GM19043 (cell line): Measurements from ENCODE around the gene DYNLRB2.

Experiments
- ATAC-seq: cut with Tn5 transposase; IDR thresholded peaks from one replicate; pipeline ENCODE4 v1.9.1; 2021; ENCODE audit warnings: low read depth; ENCODE audit not compliant: unreplicated experiment

Gene DYNLRB2

GRCh38 chr16:80547145-80547544, 6.4 kb downstream of the DYNLRB2 start:
- no peak for ATAC-seq

GRCh38 chr16:80552277-80552676, 11.5 kb downstream of the DYNLRB2 start:
- no peak for ATAC-seq

- ATAC-seq, result no peak
Measured at GRCh38 chr16:80554033-80554432, 13.2 kb downstream of the DYNLRB2 start.

GRCh38 chr16:80556481-80556880, 15.7 kb downstream of the DYNLRB2 start:
- no peak for ATAC-seq

- ATAC-seq, result no peak
Measured at GRCh38 chr16:80557037-80557436, 16.2 kb downstream of the DYNLRB2 start.

- ATAC-seq, result no peak
Measured at GRCh38 chr16:80559369-80559768, 18.6 kb downstream of the DYNLRB2 start.

- ATAC-seq, result no peak
Measured at GRCh38 chr16:80563066-80563465, 22.3 kb downstream of the DYNLRB2 start.

- ATAC-seq, result no peak
Measured at GRCh38 chr16:80564394-80564793, 23.6 kb downstream of the DYNLRB2 start.

- peak; percentile 68 for ATAC-seq
Measured at GRCh38 chr16:80569440-80570105, 28.8 kb downstream of the DYNLRB2 start.

- ATAC-seq, result no peak
Measured at GRCh38 chr16:80570106-80570478, 29.3 kb downstream of the DYNLRB2 start.

- no peak for ATAC-seq
Measured at GRCh38 chr16:80573700-80574120, 32.9 kb downstream of the DYNLRB2 start.

GRCh38 chr16:80576343-80576912, 35.6 kb downstream of the DYNLRB2 start:
- ATAC-seq, result no peak

- ATAC-seq, result no peak
Measured at GRCh38 chr16:80577485-80578280, 36.9 kb downstream of the DYNLRB2 start.

GRCh38 chr16:80580109-80580832, 39.5 kb downstream of the DYNLRB2 start:
- ATAC-seq, result peak; percentile 80

GRCh38 chr16:80583466-80583865, 42.7 kb downstream of the DYNLRB2 start:
- no peak for ATAC-seq

GRCh38 chr16:80585764-80586163, 45.0 kb downstream of the DYNLRB2 start:
- no peak for ATAC-seq

- no peak for ATAC-seq
Measured at GRCh38 chr16:80586476-80586875, 45.7 kb downstream of the DYNLRB2 start.

GRCh38 chr16:80587071-80587470, 46.3 kb downstream of the DYNLRB2 start:
- ATAC-seq, result no peak

GRCh38 chr16:80591071-80591915, 50.5 kb downstream of the DYNLRB2 start:
- ATAC-seq, result no peak

GRCh38 chr16:80592273-80592672, 51.5 kb downstream of the DYNLRB2 start:
- no peak for ATAC-seq
